Erythroblast (primary cell): ENCODE measurements around the gene CRTC1.

Source experiments
- DNase-seq, 2 experiments: peaks; one replicate each; lab custom pipeline; 2025; lab: John Stamatoyannopoulos, UW
- GATA1 ChIP-seq: IDR thresholded peaks from 2 replicates; pipeline ENCODE4 v1.6.1; 2011; ENCODE audit warnings: low read depth, mild to moderate bottlenecking, control low read depth, low read length, moderate library complexity
- POLR2A ChIP-seq: IDR thresholded peaks from 2 replicates; pipeline ENCODE4 v1.6.1; 2011; ENCODE audit warnings: mild to moderate bottlenecking, low read length

CRTC1 gene

DNA sequence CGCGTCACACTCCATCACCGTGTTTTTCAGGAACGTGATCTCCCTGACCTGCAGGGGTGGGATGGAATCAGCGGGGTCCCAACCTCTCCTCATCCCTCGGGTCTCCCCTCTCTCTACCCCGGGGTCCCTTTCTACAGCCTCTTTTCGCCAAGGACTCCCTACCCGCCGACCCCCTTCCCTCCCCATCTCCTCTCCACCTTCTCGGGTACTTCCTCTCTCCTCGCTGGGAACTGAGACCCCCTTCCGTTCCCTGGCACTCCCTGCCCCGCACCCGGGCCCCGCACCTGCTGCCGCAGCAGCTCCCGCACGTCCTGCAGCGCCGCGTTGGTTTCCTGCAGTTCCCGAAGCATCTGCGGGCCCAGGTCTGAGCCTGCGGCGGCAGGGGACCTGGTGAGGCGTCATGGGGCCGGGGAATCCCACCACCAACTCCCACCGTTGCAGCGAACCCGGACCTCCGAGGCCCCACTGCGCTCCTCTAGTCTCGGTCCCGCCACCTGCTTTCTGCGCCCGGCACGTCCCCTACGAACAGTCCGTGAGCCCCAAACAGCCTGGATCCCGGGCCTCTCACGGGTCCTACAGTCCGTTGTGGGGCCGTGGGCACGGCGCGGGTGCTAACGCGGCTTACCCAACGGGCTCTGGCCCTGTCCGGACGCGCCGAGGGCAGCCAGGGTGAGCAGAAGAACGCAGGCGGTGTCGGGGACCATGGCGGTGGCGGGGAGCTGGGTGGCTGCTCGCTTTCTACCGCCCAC, 107.3 kb downstream of the CRTC1 start, which contains the start of gene COMP:
COMP (minus strand) TSS at position 740 of the 749 bp plus-strand sequence; CDS start at position 704, 36 bp downstream.
- no peak for TF ChIP-seq POLR2A
- no peak for TF ChIP-seq GATA1
- DNase-seq: no peak

DNA sequence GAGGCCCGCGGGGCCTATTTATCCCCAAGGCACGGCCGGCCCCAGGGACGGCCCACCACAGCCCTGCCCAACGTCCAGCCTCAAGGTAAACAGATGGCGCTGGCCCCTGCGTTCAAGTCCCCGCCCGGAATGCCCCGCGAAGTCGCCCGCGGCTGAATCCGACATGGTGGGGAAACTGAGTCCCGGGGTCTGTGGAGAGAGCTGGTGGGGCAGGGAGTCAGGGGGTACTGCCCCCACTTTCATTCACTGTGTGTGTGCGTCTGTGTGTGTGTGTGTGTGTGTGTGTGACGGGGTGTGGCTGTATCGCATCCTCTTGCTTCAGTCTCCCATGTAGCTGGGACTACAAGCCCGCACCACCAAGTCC, 107.8 kb downstream of the CRTC1 start:
- TF ChIP-seq GATA1: no peak
- no peak for TF ChIP-seq POLR2A
- no peak for DNase-seq

DNA sequence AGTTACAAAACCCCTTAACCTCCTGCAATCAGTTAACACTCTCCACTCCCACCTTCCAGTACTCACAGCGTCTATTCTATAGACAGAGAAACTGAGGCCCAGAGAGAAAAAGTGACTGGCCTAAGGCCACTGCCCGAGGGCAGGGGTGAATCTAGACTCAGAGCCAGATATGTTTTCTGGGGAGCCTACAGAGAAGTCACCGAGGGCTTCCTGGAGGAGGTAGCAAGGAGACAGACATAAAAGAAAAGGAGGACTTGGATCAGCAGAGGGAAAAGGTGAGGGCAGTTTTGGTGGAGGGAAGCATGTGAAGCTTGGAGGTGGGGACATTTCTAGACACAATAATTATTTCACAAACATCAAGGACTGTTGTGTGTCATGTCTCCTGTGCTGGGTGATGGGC, 109.2 kb downstream of the CRTC1 start:
- DNase-seq: no peak
- TF ChIP-seq GATA1 (no peak), POLR2A (no peak)

DNA sequence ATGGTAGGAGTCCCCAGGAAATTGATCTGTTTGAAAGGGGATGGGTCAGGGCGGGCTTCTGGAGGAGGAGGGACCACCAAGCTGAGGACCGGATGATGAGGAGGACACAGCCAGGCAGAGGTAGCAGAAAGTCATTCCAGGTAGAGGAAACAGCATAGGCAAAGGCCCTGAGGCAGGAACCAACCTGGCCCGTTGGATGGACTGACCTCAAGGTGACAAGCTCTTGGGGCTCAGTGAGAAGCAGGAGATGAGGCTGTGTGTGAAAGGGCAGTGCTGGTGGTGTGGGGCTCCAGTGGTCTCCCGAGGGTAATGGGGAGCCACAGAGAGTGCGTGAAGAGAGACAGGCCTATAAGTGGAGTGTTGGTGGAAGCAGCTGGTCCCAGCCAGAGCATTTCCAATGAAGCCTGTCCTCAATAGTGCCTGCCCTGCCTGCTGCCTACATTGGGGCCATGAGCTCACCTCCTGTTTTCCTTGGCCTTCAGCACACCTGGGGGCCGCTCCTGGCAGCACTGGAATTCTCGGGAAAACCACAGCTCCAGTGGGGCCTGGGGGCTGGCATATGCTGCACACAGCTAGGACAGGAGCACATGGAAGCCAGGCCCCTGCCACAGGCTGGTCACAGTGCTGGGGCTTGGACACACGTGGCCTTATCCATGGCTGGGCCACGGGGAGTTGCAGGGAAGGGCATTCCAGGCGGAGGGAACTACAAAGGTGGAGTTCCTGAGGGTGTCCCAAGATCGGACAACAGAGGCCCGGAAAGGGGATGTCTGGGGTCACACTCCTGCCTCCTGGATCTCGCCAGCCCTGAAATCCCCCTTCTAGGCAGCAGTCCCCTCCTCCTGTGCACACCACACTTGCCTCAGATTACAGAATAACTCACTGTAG, 109.9 kb downstream of the CRTC1 start:
- DNase-seq: no peak
- TF ChIP-seq GATA1 (no peak), POLR2A (no peak)

DNA sequence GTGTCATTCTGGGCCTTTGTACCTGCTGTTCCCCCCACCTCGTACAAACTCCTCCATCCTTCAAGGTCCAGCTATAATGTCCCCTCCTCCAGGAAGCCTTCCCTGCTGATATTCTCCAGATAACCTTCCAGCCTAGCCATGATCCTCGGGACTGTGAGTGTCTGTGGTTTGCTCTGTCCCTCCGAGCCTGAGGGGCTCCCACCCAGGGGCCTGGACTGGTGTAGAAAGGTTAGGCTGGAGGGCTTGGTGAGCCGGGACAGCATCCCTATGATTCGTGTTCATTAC, 110.5 kb downstream of the CRTC1 start:
- no peak for TF ChIP-seq GATA1
- TF ChIP-seq POLR2A: no peak
- no peak for DNase-seq

DNA sequence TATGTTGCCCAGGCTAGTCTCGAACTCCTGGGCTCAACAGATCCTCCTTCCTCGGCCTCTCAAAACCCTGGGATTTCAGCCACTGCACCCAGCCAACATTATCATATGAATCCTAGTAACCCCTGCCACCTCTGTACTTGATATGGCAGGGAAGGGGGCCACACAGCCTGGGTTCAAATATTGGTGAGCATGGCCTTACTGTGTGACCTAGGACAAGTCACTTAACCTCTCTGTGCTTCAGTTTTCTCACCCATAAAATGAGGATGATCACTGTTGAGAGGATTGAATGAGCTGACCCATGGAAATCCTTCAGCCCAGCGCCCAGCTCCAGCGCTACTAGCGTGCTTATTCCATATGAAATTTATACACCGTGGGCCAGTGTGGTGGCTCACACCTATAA, 111.2 kb downstream of the CRTC1 start:
- no peak for DNase-seq
- no peak for TF ChIP-seq GATA1
- TF ChIP-seq POLR2A: no peak

DNA sequence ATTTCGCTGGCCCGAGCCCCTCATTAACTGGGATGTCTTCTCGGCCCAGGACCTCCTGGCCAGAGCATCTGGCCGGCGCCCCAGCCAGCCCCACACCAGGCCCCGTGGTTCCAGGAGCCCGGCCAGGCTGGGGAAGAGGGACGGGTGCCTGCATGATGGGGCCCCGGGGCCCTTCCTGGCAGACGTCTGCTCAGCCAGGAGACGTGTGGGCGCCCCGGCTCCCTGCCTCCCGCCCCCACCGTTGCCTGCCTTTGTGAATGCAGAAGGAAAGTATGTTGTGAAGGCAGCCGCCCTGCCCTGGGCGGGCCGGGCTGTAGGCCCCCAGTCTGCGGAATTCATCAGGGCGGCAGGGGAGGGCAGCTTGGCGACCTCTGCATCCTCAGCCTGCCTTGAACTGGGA, 112.1 kb downstream of the CRTC1 start:
- DNase-seq: no peak
- TF ChIP-seq GATA1: no peak
- no peak for TF ChIP-seq POLR2A

DNA sequence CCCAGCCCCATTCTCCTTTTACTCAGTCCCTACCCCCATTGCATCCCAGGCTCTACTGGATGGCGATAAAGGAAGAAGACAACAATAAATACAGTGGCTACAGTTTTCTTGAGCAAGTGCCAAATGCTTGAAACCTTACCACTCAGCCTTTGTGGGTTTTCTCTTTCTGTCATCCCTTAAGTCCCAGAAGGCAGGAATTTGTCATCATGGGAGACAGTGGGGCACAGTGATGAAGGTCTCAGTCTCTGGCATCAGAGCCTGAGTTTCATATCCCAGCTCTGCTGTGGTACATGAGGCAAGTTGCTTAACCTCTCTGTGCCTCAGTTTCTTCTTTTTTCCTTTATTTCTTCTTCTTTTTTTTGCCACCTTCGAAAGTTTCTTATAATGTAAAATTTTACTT, 112.8 kb downstream of the CRTC1 start:
- DNase-seq: no peak
- TF ChIP-seq GATA1 (no peak), POLR2A (no peak)

DNA sequence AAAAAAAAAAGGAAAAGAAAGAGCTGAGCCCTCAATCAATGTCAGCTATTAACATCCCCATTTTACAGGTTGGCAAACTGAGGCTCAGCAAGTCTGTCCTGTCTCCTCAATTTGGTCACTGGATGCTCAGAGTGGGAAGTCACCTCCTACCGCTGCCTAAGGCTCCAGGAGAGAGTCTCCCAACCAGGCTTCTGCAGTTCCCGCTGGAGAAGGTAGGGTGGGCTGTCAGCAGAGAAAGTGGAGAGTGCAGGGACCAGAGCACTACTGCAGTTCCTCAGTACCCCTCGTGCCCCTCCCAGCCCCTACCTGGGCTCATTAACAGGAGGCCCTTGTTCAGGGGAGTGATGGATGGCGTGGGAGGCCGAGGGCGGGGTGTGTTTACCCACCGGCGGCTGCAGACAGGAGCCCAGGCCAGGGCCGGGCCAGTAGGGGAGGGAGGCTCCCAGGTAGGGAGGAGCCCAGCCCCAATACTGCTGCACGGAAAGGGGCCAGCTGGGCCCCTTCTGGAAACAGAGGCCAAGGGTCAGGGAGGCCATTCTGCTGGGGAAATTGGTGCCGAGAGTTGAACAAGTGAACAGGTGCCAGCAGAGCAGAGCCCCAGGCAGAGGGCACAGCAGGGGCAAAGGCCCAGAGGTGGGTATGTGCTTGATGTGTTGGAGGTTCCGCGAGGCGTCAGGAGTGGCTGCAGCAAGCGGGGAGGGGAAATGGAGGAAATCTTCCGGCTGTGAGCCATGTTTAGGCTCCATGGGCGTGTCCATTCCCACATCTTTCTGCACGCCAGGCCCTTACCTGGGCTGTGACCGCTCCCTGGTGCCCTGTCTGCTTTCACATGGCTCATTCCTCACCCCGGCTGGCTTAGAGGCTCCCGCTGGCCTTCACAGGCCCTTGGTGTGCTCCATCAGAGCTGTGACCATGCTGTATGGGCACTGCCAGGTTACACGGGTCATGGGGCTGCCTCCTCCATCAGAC, 115.2 kb downstream of the CRTC1 start:
- DNase-seq: no peak
- TF ChIP-seq GATA1: no peak
- no peak for TF ChIP-seq POLR2A

DNA sequence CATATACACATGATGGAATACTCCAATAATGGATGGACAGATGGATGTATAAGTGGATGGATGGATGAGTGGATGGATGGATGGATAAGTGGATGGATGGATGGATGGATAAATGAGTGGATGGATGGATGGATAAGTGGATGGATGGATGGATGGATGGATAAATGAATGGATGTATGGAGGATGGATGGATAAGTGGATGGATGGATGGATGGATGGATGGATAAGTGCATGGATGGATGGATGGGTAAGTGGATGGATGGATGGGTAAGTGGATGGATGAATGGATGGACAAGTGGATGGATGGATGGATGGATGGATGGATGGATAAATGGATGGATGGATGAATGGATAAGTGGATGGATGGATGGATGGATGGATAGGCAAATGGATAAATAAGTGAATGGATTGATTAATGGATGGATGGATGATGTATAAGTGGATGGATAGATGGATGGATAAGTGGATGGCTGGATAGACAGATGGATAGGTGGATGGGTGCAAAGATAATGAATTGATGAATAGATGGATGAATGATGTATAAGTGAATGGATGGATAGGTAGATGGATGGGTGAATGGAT, 116.0 kb downstream of the CRTC1 start:
- no peak for DNase-seq
- TF ChIP-seq GATA1 (no peak), POLR2A (no peak)

DNA sequence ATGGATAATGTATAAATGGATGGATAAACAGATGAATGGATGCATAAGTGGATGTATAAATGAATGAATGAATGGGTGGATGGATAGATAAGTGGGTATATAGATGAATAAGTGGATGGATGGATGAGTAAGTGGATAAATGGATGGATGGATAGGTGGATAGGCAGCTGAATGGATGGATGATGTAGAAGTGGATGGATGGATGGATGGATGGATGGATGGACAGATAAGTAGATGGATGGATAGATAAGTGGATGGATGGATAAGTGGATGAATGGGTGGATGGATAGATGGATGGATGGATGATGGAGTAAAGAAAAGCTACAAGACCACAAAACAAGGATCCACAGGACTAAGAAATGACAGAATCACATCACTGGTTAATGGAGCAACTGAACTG, 116.6 kb downstream of the CRTC1 start:
- no peak for DNase-seq
- no peak for TF ChIP-seq GATA1
- TF ChIP-seq POLR2A: no peak

DNA sequence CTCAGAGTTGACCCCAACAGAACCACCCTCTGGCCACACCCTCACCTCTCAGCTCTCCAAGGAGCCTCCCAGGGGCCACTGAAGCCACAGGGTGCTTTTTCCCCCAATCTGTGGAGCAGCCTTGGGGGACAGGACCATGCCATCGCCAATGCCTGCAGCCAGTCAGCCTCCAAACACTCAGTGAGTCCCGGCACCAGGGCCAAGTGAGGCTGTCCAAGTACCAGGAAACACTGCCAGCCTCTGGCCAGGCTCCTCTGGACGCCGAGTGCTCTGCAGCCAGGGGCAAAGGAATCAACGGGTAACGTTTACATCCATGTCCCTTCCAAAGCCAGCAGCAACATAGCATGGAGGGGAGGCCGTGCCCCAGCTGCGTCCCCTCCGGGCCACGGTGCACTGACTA, 117.2 kb downstream of the CRTC1 start:
- DNase-seq: no peak
- TF ChIP-seq POLR2A (no peak), GATA1 (no peak)

DNA sequence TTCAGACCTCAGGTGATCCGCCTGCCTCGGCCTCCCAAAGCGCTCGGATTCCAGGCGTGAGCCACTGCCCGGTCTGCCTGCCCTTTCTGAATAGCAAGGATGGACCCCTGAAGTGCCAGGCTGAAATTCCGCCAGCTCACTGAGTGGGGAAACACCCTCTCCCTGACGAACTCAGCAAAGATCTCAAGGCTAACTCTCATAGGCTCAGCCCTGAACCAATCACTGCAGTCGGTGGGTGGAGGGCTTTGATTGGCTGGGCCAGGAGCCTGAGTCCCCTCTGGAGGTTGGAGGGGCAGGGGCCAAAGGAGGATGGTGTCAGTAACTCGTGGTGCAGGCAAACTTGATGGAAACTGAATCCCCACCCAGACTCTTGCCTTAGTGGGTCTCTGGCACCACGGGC, 118.9 kb downstream of the CRTC1 start:
- TF ChIP-seq POLR2A (no peak), GATA1 (no peak)
- DNase-seq: no peak
